ENCODE measurements around the gene EPB41L4B.

DNA sequence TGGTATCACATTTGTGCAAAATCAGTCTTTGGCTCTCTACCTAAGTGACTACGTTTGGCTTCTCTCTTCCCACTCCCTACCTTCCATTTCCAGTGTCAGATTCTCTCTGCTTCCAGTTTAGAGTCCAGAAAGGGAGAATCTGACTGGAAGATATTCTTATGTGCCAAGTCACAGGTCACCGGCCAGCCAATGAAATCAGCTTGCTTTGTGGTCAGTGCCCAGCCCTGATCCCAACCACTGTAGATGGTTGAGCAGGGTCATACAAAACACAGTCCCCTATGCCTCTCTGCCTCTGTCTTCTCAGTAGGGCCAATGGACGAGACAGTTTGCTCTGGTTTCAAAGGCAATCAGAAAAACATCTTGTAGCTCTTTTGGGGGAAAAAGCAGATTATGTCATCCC, 15.6 kb upstream of the EPB41L4B start:
- TF ChIP-seq, protein P1, sequence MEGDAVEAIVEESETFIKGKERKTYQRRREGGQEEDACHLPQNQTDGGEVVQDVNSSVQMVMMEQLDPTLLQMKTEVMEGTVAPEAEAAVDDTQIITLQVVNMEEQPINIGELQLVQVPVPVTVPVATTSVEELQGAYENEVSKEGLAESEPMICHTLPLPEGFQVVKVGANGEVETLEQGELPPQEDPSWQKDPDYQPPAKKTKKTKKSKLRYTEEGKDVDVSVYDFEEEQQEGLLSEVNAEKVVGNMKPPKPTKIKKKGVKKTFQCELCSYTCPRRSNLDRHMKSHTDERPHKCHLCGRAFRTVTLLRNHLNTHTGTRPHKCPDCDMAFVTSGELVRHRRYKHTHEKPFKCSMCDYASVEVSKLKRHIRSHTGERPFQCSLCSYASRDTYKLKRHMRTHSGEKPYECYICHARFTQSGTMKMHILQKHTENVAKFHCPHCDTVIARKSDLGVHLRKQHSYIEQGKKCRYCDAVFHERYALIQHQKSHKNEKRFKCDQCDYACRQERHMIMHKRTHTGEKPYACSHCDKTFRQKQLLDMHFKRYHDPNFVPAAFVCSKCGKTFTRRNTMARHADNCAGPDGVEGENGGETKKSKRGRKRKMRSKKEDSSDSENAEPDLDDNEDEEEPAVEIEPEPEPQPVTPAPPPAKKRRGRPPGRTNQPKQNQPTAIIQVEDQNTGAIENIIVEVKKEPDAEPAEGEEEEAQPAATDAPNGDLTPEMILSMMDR (IDR thresholded peaks at IDR 0.05; ENCODE audit: low read depth, low read length): no peak
- no peak for TF ChIP-seq MYC (IDR thresholded peaks at IDR 0.05; ENCODE audit: low read depth, low read length)
- TF ChIP-seq, protein P2, sequence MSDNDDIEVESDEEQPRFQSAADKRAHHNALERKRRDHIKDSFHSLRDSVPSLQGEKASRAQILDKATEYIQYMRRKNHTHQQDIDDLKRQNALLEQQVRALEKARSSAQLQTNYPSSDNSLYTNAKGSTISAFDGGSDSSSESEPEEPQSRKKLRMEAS (IDR thresholded peaks at IDR 0.05; ENCODE audit: low read depth, low read length): no peak

Measured in NB4 (cell line).